Measurements from ENCODE around the gene TBC1D8. TPM values are rescaled to one million over a fixed set of nuclear protein-coding genes. Genes with fewer than 3 reads are reported as not detected.

TBC1D8 gene
- total and polyA plus RNA-seq, 5 donors from 2014 or later, result 0.48 to 1.1 (median 0.73) TPM

DNA sequence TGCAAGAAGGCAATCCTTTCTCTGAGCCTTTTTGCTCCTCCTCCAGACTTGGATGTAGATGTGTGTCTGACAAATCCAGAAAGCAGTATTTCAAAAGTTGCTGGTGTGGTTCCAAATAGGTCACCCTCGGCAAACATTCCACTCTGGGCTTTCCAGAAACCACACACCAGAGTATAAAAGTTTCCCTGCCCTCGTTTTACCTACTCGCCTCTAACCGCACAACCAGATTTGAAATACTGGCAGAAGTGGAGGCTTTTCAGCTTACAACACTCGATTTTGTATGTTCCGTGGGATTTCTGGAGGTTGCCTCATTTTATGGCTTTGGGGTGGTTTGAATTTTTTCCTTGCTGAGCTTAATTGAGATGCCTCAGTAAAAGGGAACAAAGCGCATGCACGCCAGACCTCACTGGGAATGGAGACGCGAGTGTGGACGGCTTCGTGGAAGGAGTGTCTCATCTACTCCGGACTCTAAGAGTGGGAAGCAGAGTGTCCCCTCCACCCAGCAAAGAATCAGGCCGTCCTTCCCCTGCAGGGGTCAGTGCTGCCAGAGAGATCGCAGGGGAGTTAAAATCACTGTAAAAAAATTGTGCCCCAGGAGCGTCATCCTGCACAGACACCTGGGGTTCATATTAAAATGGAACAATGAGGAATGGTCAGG lies 193.1 kb downstream of the TBC1D8 start:
- H3K4me1 Mint-ChIP-seq, result no peaks in the 10 kb centered on the region
- Histone ChIP-seq H3K27ac (ENCODE audit: insufficient read depth, low read length, poor library complexity, severe bottlenecking) (no peak overlapping the region), H3K9me3 (ENCODE audit: control insufficient read depth in 2 of 2, low read length in 2 of 2) (no peaks in the 10 kb centered on the region), H3K4me1 (ENCODE audit: control insufficient read depth, insufficient read depth, low read length, poor library complexity, severe bottlenecking) (no peaks in the 10 kb centered on the region), H3K27me3 (ENCODE audit: control insufficient read depth, insufficient read depth, low read length) (no peaks in the 10 kb centered on the region), H3K36me3 (ENCODE audit: control insufficient read depth, insufficient read depth, low read length) (no peaks in the 10 kb centered on the region), H3K4me3 (ENCODE audit: low read depth, low read length) (no peak overlapping the region)
- no peaks in the 10 kb centered on the region for H3K36me3 Mint-ChIP-seq
- H3K27ac Mint-ChIP-seq, result no peak overlapping the region
- DNase-seq (no peak), ATAC-seq (ENCODE audit: low read depth in 2 of 2) (no peak)
- no peak overlapping the region for H3K4me3 Mint-ChIP-seq
- no peaks in the 10 kb centered on the region for H3K9me3 Mint-ChIP-seq
- peaks cover 5% of the 10 kb centered on the region for H3K27me3 Mint-ChIP-seq

Other genes with a start within 250 kb of the TBC1D8 start
- 1,403 TPM for gene RPL31, start 149.1 kb downstream of the TBC1D8 start, total RNA-seq
- 1,000 to 10,000 TPM; 4,367 to 6,850 (median 5,510) TPM for gene RPL31, start 149.1 kb downstream of the TBC1D8 start, polyA plus RNA-seq
- 63.8 TPM for gene CNOT11, start 101.5 kb upstream of the TBC1D8 start, total RNA-seq
- 10 to 100 TPM; 68.6 to 76.2 (median 69.4) TPM for gene CNOT11, start 101.5 kb upstream of the TBC1D8 start, polyA plus RNA-seq
- 221 TPM for gene RNF149, start 157.3 kb upstream of the TBC1D8 start, total RNA-seq
- gene RNF149, start 157.3 kb upstream of the TBC1D8 start, polyA plus RNA-seq, result 10 to 100 TPM; 84.4 to 97.3 (median 90.9) TPM
- 2.2 TPM for gene CREG2, start 236.1 kb upstream of the TBC1D8 start, total RNA-seq
- gene CREG2, start 236.1 kb upstream of the TBC1D8 start, polyA plus RNA-seq, result 1 to 10 TPM; 2.1 to 5.2 (median 3.8) TPM

All from CD4-positive, CD25-positive, alpha-beta regulatory T cell (primary cell).